ENCODE results near the gene TELO2.

TELO2 gene

GRCh38 chr16:1464196-1464893 is 28.8 kb upstream of the TELO2 start (continued):
- no peak for TF ChIP-seq MZF1 (tag by site-specific recombination; IDR thresholded peaks at IDR 0.05; ENCODE audit: borderline replicate concordance)
- no peak for TF ChIP-seq SETDB1 (IDR thresholded peaks at IDR 0.05; ENCODE audit: insufficient read length, low read length)
- TF ChIP-seq ZEB2 (tag by site-specific recombination; IDR thresholded peaks at IDR 0.05): no peak
- no peak for TF ChIP-seq ZNF362 (tag by site-specific recombination; IDR thresholded peaks at IDR 0.05)
- no peak for TF ChIP-seq OSR2 (tag by site-specific recombination; IDR thresholded peaks at IDR 0.05)
- TF ChIP-seq PRDM6 (tag by site-specific recombination; IDR thresholded peaks at IDR 0.05): no peak
- TF ChIP-seq ZNF561 (tag by site-specific recombination; IDR thresholded peaks at IDR 0.05; ENCODE audit: borderline replicate concordance): no peak
- no peak for TF ChIP-seq PATZ1 (tag by site-specific recombination; IDR thresholded peaks at IDR 0.05)
- no peak for TF ChIP-seq KLF10 (tag by site-specific recombination; IDR thresholded peaks at IDR 0.05)
- TF ChIP-seq ZNF10 (tag by site-specific recombination; IDR thresholded peaks at IDR 0.05): no peak

- CTCF ChIA-PET: interaction anchor here (0.7 to 1.3 kb wide), 2 partner anchors 23 to 101 kb away, joined by 3 to 4 read pairs; no protein-coding TSS in a partner anchor
- Histone ChIP-seq H3K36me3 (ENCODE audit: control insufficient read depth in 2 of 2, insufficient read depth in 1 of 2, low read length in 2 of 2) (peaks cover 0 to 27% of the 10 kb centered on the region in 2 experiments; a peak in 1 of 3 replicates), H3K4me1 (ENCODE audit: control insufficient read depth, insufficient read depth, low read length) (no peaks in the 10 kb centered on the region), H3K27ac (ENCODE audit: extremely low read depth, low read depth, low read length) (no peak overlapping the region), H3K4me3 (ENCODE audit: low read depth, low read length) (no peak overlapping the region), H3K9me3 (ENCODE audit: control insufficient read depth, insufficient read depth, low read depth, low read length) (no peaks in the 10 kb centered on the region)
- TF ChIP-seq ZNF202 (tag by site-specific recombination; IDR thresholded peaks at IDR 0.05; ENCODE audit: borderline replicate concordance) (no peak), PRDM1 (tag by site-specific recombination; IDR thresholded peaks at IDR 0.05) (no peak), ZNF76 (tag by site-specific recombination; IDR thresholded peaks at IDR 0.05; ENCODE audit: borderline replicate concordance, low read depth) (no peak), ZNF398 (tag by site-specific recombination; IDR thresholded peaks at IDR 0.05) (no peak), IKZF3 (tag by site-specific recombination; IDR thresholded peaks at IDR 0.05) (no peak), ZSCAN4 (tag by site-specific recombination; IDR thresholded peaks at IDR 0.05) (no peak)
- POLR2A ChIA-PET: no interaction called here
Observed at GRCh38 chr16:1464894-1465566, 28.1 kb upstream of the TELO2 start.
